Measurements from ENCODE around the gene CFAP46. TPM values are rescaled to one million over a fixed set of nuclear protein-coding genes. Genes with fewer than 3 reads are reported as not detected.
"Not testable (repeated sequence)": the region's sequence is repeated elsewhere in the genome, so short reads cannot be mapped to it uniquely, and the experiment has no call there.

CFAP46 gene
- total and polyA plus RNA-seq, 2 donors, result 0.53 TPM; not detected in 1

DNA sequence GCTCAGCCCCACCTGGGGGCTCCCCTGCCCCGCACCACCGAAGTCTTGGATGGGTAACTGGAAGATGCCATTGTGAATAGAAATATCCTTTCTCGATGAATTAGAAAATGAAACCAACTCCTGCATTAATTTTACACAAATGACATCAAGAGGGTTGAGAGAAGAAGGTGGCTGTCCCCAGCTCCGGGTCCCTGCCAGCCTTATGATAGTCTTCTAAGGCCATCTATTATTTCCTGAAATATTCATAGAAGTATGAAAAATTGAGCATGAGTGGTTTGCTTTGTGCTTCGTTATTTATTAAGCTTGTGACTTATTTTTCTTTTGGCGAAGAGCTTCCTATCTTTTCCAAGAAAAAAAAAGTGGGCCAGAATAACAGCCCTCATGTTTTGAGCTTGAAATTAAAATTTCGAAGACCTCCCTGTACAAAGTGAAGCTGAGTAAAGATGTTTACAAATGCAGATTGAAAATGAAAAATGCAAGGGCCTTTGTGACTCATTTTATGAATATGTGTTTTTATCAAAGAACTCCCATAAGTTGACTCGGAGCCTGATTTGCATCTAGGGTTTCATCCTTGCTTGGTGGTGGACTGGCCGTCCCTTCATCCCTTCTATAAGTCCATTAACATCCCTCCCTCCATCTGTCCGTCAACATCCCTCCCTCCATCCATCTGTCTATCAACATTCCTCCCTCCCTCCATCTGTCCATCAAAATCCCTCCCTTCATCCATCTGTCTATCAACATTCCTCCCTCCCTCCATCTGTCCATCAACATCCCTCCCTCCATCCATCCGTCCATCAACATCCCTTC is 20.5 kb upstream of the CFAP46 start:
- no peak for DNase-seq (ENCODE audit: extremely low spot score)
- H3K4me1 ChIP-seq (ENCODE audit: insufficient read depth), result no peaks in the 10 kb centered on the region
- 39% methylated on average over 11 of the region's 11 CpGs for WGBS
- peak overlapping the region; percentile 58 for H3K4me3 ChIP-seq (ENCODE audit: low read depth, low read length)
- H3K36me3 ChIP-seq (ENCODE audit: insufficient read depth), result no peaks in the 10 kb centered on the region
- no peak overlapping the region for H3K27ac ChIP-seq (ENCODE audit: low read depth)

DNA sequence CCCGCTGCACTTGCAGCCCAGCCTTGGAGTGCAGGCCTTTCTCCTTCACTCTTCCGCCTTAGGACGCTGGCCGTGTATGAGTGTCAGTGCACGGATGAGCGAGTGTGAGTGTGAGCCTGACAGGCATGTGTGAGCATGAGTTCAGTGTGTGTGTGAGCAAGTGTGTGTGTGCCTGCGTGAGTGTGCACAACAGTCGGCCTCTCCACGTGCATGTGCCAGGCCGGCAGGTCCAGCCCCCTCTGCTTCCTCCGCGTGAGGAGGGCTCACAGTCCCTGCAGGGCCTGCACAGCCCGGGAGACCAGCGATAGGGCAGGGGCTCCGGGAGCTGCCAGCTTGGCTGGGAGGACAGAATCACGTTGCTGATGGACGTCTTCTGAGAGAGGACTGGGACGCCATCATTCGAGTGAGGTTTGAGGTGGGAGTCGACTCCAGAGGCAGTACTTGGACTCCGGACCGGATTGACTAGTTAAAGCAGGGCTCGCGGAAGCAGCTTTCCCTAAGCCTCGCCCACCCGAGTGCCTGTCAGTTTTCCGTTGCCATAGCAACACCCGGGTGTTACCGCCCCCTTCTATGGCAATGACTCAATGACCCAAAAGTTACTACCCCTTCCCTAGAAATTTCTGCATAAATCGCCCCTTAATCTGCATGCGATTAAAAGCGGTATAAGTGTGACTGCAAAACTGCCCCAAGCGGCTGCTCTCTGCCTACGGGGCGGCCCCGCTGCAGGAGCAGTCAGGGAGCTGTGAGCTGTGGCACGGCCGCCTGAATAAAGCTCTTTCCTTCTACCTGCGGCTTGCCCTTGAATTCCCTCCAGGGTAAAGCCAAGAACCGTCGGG is 19.6 kb upstream of the CFAP46 start:
- WGBS, result 11% methylated on average over 41 of the region's 41 CpGs
- no peaks in the 10 kb centered on the region for H3K36me3 ChIP-seq (ENCODE audit: insufficient read depth)
- peak; percentile 76 for DNase-seq (ENCODE audit: extremely low spot score)
- no peak overlapping the region for H3K27ac ChIP-seq (ENCODE audit: low read depth)
- no peaks in the 10 kb centered on the region for H3K4me1 ChIP-seq (ENCODE audit: insufficient read depth)
- H3K4me3 ChIP-seq (ENCODE audit: low read depth, low read length), result peak overlapping the region; percentile 58

DNA sequence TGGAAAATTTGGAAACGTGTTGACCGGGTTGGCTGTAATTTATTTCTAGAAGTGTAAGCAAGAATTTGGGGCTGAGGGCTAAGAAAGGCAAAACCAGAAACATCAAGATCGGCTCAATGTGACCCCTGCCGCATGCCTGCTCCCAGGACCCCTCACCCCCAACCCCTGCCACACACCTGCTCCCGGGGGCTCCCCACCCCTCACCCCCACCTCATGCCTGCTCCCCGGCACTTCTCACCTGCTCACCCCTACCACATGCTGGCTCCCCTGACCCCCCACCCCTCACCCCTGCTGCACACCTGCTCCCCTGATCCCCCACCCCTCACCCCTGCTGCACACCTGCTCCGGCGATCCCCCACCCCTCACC is 19.0 kb upstream of the CFAP46 start:
- WGBS, result 84% methylated on average over 8 of the region's 8 CpGs
- no peaks in the 10 kb centered on the region for H3K36me3 ChIP-seq (ENCODE audit: insufficient read depth)
- H3K4me1 ChIP-seq (ENCODE audit: insufficient read depth), result no peaks in the 10 kb centered on the region
- H3K4me3 ChIP-seq (ENCODE audit: low read depth, low read length), result no peak overlapping the region
- DNase-seq (ENCODE audit: extremely low spot score), result no peak
- H3K27ac ChIP-seq (ENCODE audit: low read depth), result no peak overlapping the region

DNA sequence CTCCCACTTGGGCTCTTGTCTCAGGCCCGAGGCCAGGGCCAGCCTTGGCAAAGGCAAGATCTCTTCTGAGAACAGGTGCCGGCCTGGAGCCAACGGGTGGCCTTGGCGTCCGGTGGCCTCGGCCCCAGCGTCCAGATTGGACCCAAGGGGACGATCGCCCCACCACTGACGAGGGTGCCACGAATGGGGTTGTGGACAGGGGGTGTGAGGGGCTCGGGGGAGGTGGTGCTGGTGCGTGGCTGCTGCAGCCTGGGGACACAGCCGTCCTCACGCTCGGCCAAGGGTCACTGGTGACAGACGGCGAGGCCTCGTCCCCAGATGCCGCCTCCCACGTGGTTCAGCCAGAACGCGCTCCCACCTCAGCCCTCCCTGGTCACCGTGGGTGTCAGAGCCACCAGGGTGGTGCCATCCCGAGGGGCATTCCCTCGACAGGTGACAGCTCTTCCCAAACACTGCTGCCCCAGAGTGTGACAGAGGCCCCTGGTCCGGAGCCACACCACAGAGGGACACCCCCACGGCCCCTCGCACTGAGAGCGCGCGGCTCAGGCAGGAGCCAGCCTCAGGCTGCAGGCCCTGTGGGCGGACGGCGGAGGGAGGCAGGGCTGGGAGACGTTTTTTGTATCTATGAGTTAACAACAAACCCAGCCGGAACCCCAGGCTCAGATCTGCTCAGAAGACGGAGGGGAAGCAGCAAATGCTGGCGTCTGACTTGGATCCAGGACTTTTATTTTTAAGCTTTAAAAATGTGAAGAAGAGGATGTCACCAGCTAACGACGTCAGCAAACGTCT is 18.5 kb upstream of the CFAP46 start:
- no peaks in the 10 kb centered on the region for H3K36me3 ChIP-seq (ENCODE audit: insufficient read depth)
- no peak for DNase-seq (ENCODE audit: extremely low spot score)
- no peaks in the 10 kb centered on the region for H3K4me1 ChIP-seq (ENCODE audit: insufficient read depth)
- WGBS, result 90% methylated on average over 42 of the region's 42 CpGs
- H3K4me3 ChIP-seq (ENCODE audit: low read depth, low read length), result no peak overlapping the region
- no peak overlapping the region for H3K27ac ChIP-seq (ENCODE audit: low read depth)

DNA sequence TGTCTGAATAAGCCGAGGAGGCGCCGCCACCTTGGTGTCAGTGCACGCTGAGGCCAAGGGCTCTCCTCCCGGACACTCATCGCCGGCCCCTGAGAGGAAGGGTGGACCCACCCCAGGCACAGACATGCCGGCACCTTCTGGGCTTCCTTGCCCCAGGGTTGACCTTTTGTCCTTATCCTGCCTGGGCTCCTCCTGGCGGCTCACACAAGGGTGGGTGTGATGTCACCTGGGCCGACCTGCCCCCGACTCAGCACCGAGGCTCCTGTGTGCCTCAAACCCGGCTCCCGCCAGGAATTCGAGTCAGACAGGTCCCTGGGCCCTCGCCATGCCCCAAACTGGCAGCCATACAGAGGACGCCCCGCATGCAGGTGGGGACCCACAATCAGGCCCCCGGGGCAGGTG is 17.7 kb upstream of the CFAP46 start:
- H3K36me3 ChIP-seq (ENCODE audit: insufficient read depth), result no peaks in the 10 kb centered on the region
- no peaks in the 10 kb centered on the region for H3K4me1 ChIP-seq (ENCODE audit: insufficient read depth)
- 75% methylated on average over 19 of the region's 19 CpGs for WGBS
- DNase-seq (ENCODE audit: extremely low spot score), result no peak
- no peak overlapping the region for H3K27ac ChIP-seq (ENCODE audit: low read depth)
- no peak overlapping the region for H3K4me3 ChIP-seq (ENCODE audit: low read depth, low read length)

DNA sequence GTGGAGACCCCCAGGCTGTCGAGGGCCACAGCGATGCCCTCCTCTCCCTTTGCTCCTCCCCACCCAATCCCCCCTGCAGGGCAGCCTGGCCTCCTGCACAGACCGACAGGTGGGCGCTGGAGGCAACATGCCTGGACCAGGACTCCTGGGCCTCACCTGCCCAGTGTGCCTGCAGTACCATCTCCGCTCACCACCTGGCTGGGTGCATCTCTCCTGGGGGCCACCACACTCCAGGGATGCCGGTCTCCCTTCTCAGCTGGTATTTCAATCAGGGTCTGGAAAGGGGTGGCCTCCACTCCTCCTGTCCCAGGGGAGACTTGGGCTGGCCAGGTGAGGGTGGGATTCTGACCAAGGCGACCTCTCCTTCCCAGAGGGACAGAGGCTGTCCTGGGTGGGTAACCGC is 17.2 kb upstream of the CFAP46 start:
- no peak overlapping the region for H3K4me3 ChIP-seq (ENCODE audit: low read depth, low read length)
- no peaks in the 10 kb centered on the region for H3K4me1 ChIP-seq (ENCODE audit: insufficient read depth)
- 89% methylated on average over 8 of the region's 8 CpGs for WGBS
- no peaks in the 10 kb centered on the region for H3K36me3 ChIP-seq (ENCODE audit: insufficient read depth)
- H3K27ac ChIP-seq (ENCODE audit: low read depth), result no peak overlapping the region
- no peak for DNase-seq (ENCODE audit: extremely low spot score)

DNA sequence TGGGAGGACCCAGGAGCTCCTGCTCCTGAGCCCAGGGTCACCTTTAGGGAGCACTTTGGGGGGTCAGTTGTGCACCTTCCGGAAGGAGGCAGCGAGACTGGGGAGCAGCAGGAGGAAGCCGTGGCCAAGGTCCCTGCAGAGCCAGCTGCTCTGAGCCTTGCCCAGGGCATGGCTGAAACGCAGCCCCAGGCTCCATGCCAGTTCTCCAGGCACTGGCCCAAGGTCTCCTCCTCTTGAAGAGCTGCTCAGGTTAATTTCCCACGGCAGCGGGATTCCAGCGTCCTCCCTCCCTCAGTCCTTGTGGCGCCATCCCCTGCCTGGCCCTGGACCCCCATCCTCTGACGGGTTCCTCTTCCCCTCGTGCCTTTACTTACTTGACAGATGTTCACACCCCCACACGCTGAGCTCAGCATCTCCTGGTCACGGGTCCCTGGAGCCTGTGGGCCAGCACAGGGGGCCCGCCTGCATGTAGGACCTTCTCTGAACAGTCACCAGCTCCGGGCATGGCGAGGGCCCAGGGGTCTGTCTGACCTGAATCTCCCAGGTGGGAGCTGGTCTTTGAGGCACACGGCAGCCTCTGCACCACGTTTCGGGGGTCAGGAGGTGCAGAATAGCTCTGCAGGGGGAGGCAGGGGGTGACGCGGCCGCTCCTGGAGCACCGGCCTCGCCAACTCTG is 16.7 kb upstream of the CFAP46 start:
- Histone ChIP-seq H3K27ac (ENCODE audit: low read depth) (no peak overlapping the region), H3K4me3 (ENCODE audit: low read depth, low read length) (no peak overlapping the region), H3K4me1 (ENCODE audit: insufficient read depth) (no peaks in the 10 kb centered on the region), H3K36me3 (ENCODE audit: insufficient read depth) (no peaks in the 10 kb centered on the region)
- 75% methylated on average over 23 of the region's 23 CpGs for WGBS
- DNase-seq (ENCODE audit: extremely low spot score), result no peak

DNA sequence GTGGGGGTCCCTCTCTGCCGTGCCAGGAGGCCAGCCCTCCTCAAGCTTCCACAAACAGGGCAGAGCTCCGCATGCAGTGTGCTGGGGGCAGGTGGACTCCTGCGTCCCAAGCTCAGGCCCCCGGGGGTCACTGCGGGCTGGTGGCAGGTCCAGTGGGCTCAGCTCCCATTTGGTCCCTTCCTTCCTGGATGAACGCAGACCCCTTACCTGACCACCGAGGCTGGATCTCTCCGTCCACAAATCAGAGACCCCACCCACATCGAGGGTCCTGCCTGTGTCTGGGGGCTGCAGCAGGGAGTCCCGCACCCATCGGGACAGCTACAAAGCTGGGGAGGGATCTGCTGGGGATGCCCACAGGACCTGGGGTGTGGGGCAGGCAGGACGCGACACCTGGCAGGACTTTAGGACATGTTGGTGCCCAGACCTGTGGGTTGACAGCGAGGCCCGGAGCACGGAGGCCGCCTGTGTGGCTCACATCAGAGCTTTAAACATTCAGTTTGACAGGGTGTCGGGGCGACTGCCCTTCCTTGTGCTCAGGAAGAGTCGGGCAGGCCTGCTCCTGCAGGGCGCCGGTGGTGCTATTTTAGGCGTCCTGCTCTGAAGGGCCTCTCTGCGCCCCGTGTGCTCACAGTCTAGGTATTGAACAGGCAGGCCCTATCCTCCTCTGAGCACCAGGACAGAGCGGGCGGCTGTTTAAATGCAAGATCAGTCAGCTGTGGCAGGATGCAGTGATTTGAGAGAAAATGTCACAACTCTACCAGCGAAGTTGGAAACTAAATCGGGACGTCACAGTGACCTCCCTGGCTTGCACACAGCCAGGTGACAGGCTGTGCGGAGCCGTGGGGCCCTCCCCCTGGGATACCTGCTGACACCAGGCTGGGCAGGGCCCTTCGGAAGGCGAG is 15.9 kb upstream of the CFAP46 start:
- H3K36me3 ChIP-seq (ENCODE audit: insufficient read depth), result no peaks in the 10 kb centered on the region
- no peak overlapping the region for H3K27ac ChIP-seq (ENCODE audit: low read depth)
- no peak overlapping the region for H3K4me3 ChIP-seq (ENCODE audit: low read depth, low read length)
- WGBS, result 87% methylated on average over 34 of the region's 34 CpGs
- no peaks in the 10 kb centered on the region for H3K4me1 ChIP-seq (ENCODE audit: insufficient read depth)
- no peak for DNase-seq (ENCODE audit: extremely low spot score)

DNA sequence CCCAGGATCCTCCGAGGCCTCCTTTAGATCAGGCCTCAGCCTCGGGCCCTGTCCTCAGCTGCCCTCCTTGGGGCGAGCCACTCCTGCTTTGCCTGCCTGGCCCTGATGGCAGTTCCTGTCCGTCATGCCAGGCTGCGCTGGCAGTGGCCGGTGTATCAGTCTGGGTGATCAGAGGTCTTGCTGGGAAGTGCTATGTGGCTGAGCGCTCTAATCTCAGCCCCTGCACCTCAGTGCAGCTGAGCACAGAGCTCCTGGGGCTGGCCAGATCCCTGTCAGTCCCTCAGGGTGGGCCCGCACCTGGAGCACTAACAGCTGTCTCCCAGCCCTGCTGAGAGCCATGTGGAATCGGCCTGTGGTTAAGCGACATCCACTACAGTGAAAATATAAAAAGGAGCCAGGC is 14.8 kb upstream of the CFAP46 start:
- Histone ChIP-seq H3K36me3 (ENCODE audit: insufficient read depth) (no peaks in the 10 kb centered on the region), H3K4me1 (ENCODE audit: insufficient read depth) (no peaks in the 10 kb centered on the region), H3K4me3 (ENCODE audit: low read depth, low read length) (no peak overlapping the region), H3K27ac (ENCODE audit: low read depth) (no peak overlapping the region)
- DNase-seq (ENCODE audit: extremely low spot score), result no peak
- WGBS, result 85% methylated on average over 10 of the region's 10 CpGs

DNA sequence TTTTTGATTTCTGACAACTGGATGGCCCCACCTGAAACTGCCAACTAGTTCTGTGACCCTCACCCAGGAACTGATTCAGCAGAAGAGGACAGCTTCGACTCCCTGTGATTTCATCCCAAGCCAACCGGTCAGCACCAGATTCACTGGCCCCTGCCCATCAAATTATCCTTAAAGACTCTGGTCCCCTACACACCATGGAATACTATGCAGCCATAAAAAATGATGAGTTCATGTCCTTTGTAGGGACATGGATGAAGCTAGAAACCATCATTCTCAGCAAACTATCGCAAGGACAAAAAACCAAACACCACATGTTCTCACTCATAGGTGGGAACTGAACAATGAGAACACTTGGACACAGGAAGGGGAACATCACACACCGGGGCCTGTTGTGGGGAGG is 13.9 kb upstream of the CFAP46 start:
- not testable (repeated sequence) for H3K4me3 ChIP-seq (ENCODE audit: low read depth, low read length); DNase-seq (ENCODE audit: extremely low spot score)
- WGBS, result 95% methylated on average over 3 of the region's 4 CpGs

DNA sequence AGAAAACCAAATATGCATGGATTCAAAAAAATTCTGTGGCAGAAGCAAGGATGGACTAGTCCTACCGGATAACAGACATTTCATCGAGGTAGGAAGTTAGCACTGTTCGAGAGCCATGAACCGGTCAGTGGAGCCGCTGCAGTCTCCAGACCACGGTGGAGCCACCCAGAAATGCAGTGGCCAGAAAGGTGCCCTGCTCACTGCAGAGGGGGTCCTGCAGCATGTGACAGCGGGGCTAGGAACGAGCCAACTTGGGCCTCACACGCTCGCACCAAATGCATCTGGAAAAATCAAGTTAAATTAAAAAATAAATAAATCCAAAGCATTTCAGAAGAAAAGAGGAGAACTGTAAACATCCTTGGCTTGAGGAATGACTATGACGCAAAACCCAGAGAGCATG is 13.1 kb upstream of the CFAP46 start:
- Histone ChIP-seq H3K36me3 (ENCODE audit: insufficient read depth) (no peaks in the 10 kb centered on the region), H3K27ac (ENCODE audit: low read depth) (no peak overlapping the region), H3K4me1 (ENCODE audit: insufficient read depth) (no peaks in the 10 kb centered on the region), H3K4me3 (ENCODE audit: low read depth, low read length) (no peak overlapping the region)
- DNase-seq (ENCODE audit: extremely low spot score), result no peak
- 90% methylated on average over 11 of the region's 11 CpGs for WGBS

More for the DNA sequence above, 13.9 kb upstream of the CFAP46 start:
- not testable (repeated sequence) for H3K4me1 ChIP-seq (ENCODE audit: insufficient read depth); H3K36me3 ChIP-seq (ENCODE audit: insufficient read depth); H3K27ac ChIP-seq (ENCODE audit: low read depth)

DNA sequence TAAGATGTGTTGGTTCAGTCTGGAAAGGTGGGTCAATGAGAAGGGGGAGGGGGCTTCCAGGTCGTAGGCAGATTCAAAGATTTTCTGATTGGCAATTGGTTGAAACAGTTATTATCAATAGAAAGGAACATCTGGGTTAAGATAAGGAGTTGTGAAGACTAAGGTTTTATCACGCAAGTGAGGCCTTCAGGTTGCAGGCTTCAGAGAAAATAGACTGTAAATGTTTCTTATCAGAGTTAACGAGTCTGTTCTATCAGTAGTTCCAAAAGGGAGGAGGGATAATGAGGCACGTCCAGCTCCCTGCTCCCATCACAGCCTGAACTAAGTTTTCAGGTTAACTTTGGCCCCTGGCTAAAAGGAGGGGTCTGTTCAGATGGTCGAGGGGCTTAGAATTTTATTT is 11.1 kb upstream of the CFAP46 start:
- Histone ChIP-seq H3K4me1 (ENCODE audit: insufficient read depth) (no peaks in the 10 kb centered on the region), H3K4me3 (ENCODE audit: low read depth, low read length) (no peak overlapping the region), H3K27ac (ENCODE audit: low read depth) (no peak overlapping the region), H3K36me3 (ENCODE audit: insufficient read depth) (no peaks in the 10 kb centered on the region)
- no peak for DNase-seq (ENCODE audit: extremely low spot score)
- WGBS, result 35% methylated on average over 5 of the region's 5 CpGs
